Urothelium cell line (cell line): ENCODE measurements around the gene PSMD9.
A peak's percentile ranks its signal among the peaks of the same experiment; 100 is the strongest.

ENCODE experiments used
- DNase-seq: peaks from one replicate; pipeline ENCODE4 v3.0.0; 2011; ENCODE audit warnings: low spot score, mixed read lengths
- FAIRE-seq: peaks from 2 replicates; lab custom pipeline; 2011; peaks lifted over from hg19 to GRCh38; lab: Jason Lieb, UNC

The PSMD9 gene

GRCh38 chr12:121949648-121950397, 61.2 kb downstream of the PSMD9 start:
- FAIRE-seq, result peak; percentile 48

GRCh38 chr12:121953117-121953692, 64.6 kb downstream of the PSMD9 start:
- no peak for FAIRE-seq
- DNase-seq, result no peak

More at GRCh38 chr12:121949648-121950397, 61.2 kb downstream of the PSMD9 start:
- peak; percentile 70 for DNase-seq

GRCh38 chr12:121953695-121954094, 65.1 kb downstream of the PSMD9 start:
- DNase-seq, result no peak
- FAIRE-seq, result no peak

GRCh38 chr12:121955258-121956237, 67.0 kb downstream of the PSMD9 start:
- FAIRE-seq (no peak), DNase-seq (no peak)

GRCh38 chr12:121957861-121958515, 69.4 kb downstream of the PSMD9 start:
- DNase-seq, result no peak
- FAIRE-seq, result no peak

GRCh38 chr12:121958541-121959240, 70.1 kb downstream of the PSMD9 start:
- FAIRE-seq (no peak), DNase-seq (no peak)

- FAIRE-seq (no peak), DNase-seq (no peak)
Measured at GRCh38 chr12:121960541-121960940, 72.0 kb downstream of the PSMD9 start.

GRCh38 chr12:121961195-121961879, 72.7 kb downstream of the PSMD9 start:
- DNase-seq, result no peak
- FAIRE-seq, result no peak

GRCh38 chr12:121963341-121964018, 74.9 kb downstream of the PSMD9 start:
- no peak for DNase-seq
- peak; percentile 9 for FAIRE-seq

- FAIRE-seq (no peak), DNase-seq (peak; percentile 44)
Measured at GRCh38 chr12:121964813-121965643, 76.4 kb downstream of the PSMD9 start.

GRCh38 chr12:121966959-121967358, 78.4 kb downstream of the PSMD9 start:
- DNase-seq, result no peak
- FAIRE-seq, result no peak
